Activated CD4-positive, alpha-beta T cell treated with anti-CD3 and anti-CD28 coated beads, Interleukin-10, Interleukin-2, amounts not matched to agents 100 ng/mL and 50 ng/mL, durations not matched to agents 16 hours and 8 hours (primary cell): Measurements from ENCODE around the gene MAP3K15.
"Not testable (repeated sequence)": the region's sequence is repeated elsewhere in the genome, so short reads cannot be mapped to it uniquely, and the experiment has no call there.

ENCODE experiments used
- DNase-seq: peaks from one replicate; pipeline ENCODE4 v3.0.0-alpha.2; 2020

The MAP3K15 gene

DNA sequence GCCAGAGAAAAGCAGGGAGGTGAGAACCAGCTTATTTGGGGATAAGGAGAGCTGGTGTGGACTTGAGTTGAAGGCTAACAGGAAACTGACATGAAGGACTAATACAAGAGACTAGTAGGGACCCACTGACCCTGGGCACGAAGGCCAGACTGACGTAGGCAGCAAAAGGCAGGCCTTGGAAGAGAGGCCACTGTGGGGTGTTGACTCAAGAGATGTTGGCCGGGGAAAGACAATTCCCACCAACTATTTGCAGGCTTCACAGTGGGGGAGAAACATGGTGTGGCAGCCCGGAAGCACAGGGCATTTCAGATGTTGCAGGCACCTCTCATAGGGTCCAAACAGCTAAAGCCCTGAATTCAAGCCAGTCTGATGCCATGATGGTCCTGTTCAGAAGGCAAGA lies 24.4 kb upstream of the MAP3K15 start:
- no peak for DNase-seq

DNA sequence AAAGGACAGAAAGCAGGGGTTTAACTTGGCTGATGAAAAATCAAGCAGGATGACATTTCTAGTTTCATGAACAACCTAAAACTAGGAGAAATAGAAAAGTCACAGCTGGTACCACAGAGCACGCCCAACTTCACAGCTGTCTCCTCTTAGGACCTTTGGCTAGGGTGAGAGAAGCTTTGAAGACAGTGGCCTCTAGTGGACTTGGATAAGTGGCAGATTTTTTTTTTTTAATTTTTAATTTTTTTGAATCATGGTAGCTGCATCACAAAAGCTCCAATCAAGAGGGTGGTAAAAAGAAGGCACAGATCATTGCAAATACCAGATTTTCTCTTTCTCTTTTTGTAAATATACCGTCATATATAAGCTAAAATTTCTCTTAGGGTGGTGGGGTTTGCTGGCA lies 20.2 kb upstream of the MAP3K15 start:
- no peak for DNase-seq

DNA sequence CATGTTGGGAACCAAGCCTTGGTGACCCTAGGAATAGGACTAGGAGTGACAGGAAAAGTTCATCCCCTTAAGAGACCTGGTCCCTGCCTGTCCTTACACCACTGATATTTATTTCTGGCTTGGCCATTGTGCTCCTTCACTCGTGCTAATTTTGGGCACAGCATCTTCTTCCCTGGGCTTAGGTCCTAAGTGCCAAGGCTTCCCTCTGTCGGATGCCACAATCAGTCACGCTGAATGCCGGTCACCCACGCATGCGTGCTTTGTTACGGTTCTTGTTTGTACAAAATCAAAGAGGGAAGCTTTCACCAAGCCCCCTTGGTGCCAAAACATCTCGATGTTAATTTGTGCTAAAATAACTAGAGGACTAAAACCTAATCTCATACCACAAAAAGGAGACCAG lies 17.4 kb upstream of the MAP3K15 start:
- DNase-seq: no peak

DNA sequence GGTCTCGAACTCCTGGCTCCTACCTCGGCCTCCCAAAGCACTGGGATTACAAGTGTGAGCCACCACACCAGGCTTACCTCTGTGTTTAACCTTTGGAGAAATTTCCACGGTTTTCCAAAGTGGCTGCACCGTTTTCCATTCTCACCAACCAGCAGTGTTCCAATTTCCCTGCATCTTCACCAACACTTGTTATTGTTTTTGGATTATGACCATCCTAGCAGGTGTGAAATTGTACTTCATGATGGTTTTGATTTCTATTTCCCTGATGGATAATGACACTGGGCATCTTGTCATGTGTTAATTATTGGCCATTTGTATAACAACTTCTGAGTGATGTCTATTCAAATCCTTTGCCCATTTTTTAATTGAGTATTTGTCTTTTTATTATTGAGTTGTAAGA lies 2.7 kb upstream of the MAP3K15 start:
- no peak for DNase-seq

DNA sequence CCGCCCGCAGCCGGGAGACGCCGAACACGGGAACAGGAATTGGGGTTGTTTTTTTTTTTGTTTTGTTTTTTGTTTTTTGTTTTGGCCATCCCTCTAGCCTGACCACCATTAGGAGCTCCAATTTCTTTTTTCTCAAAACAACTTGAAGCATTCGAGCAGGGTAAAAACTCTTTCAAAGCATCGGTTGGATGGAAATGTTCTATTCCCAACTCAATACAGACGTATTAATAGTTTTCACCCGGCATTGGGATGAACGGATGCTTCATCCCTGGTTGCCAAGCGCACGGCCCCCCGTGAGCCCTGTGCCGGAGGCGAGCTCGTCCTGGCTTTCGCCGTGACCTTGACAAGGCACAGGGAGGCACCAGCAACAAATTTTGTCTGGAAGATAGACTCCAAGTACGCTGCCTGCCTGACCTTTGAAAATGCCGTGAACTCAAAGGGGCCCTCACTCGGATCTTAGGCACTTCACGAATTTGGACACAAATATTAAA lies 352 bp upstream of the MAP3K15 start:
- DNase-seq: no peak

DNA sequence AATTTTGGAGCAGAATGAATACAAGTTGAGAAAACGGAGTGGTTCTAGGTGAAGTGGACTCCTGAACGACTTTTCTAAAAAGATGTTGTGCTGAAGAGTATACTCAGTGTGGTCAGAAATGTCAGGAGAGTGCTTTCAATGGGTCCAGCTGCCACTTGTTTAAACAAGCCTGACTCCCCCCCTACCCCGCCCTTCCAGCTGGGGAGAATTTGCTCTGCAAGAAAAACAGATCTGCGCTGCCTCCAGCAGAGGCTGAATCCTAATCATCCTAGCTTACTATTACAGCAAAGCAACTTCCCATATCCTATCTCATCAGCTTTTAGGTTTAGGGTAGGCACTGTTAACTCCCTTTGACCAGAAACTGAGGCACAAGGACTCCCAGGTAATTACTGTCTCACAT lies 1.9 kb downstream of the MAP3K15 start:
- DNase-seq: no peak

DNA sequence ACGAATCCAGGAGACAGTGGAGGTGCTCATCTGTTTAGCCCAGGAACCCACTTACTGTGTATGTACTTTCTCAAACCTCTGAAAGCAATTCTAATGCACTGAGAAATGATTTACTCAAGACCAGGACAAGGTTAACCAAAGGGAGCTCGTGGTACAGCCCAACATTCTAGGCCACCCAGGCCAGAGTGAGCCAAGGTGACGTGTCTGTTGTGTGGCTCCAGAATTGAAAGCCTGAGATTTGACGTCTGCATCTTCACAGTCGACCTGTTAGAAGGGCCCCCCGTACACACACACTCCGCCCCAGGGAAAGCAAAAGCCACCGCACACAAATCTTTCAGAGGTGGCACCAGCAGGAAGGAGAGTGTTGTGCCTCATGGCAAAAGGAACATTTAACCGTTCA lies 2.3 kb downstream of the MAP3K15 start:
- no peak for DNase-seq

DNA sequence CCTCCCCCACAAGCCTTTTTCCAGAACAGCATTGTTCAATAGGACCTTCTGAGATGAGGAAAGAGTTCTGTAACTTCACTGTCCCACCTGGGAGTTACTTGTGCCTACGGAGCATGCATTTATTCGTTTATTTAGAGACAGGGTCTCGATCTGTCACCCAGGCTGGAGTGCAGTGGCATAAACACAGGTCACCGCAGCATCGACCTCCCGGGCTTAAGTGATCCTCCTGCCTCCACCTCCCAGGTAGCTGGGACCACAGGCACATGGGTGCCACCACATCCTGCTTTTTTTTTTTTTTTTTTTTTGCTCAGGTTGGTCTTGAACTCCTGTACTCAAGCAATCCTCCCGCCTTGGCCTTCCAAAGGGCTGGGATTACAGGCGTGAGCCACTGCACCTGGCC lies 2.9 kb downstream of the MAP3K15 start:
- DNase-seq: no peak

DNA sequence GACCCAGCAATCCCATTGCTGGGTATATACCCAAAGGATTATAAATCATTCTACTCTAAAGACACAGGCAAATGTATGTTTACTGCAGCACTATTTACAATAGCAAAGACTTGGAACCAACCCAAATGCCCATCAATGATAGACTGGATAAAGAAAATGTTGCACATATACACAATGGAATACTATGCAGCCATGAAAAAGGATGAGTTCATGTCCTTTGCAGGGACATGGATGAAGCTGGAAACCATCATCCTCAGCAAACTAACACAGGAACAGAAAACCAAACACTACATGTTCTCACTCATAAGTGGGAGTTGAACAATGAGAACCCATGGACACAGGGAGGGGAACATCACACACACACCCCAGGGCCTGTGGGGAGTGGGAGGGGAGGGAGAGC lies 3.5 kb downstream of the MAP3K15 start:
- DNase-seq: not testable (repeated sequence)

DNA sequence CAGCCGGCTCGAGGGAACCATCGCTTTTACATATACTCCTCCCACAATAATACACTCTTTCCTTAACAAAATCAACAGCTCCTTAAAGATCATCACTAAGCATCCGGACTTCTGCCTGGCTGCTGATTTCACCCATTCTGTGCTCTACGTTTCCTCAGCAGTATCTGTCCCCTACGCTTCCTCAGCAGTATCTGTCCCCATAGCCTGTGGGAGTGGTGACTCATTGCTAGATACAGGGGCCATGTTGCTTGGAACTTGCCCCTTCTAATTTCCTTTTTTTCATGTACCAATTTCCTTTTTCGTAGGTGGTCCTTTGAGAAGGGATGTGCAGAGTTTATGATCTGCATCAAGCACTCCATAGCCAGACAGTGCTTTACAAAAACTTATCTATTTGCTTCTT lies 18.6 kb downstream of the MAP3K15 start:
- DNase-seq: no peak

DNA sequence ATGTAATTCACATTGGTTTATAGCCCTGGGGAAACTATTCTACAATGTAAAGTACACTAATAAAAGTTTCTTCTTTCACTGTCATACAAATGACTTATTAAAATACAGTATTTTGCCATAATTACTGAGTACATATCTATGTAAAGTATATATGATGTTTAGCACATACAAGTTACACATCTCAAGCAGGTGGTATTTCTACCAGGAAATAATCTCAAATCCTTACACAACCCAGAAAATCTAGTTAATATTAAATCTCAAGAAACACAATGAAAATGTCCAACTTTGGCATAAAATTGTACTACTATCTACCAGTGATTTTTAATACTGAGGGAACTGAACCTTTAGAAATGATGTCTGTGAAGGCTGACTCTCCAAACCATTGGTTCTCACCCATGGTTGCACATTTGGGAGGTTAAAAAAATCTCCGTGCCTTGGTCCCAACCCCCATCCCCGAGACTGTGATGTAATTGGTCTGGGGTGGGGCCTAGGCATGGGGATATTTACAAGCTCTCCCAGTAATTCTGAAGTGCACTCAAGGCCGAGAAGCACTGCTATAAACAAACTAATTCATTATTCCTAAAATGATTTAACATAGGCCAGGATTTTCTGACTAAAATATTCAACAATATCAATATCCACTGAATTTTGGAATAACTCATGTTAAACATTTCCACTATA lies 27.6 kb downstream of the MAP3K15 start:
- no peak for DNase-seq

DNA sequence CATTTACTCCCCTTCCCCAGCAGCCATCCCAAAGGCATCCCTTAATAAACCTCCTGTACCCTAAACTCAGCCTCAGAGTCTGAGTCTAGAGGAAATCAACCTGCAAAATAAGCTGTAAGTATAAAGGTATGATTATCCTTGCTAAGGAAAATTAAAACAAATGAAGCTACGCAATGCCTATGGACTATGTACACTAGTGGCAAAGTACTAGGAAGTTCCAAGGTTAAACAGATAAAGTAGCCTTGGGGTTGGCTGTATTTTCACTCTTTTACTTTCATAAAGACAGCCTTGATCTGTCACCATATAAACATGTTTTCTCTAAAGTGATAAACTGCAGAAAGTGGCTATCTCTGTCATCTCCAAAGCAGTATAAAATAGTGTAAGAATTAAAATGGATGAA lies 35.9 kb downstream of the MAP3K15 start:
- DNase-seq: no peak

DNA sequence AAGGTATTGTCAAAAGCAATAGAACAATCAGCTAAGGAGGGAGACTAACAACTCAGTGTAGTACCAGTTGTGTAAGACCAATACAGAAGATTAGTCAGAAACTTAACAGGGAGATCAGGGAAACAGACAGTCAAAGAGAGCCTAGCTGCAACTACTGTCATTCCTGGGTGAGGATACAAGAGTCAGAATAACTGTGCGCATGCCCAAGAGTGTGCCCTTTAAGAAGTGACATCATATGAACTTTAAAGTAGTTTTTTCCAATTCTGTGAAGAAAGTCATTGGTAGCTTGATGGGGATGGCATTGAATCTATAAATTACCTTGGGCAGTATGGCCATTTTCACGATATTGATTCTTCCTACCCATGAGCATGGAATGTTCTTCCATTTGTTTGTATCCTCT lies 46.9 kb downstream of the MAP3K15 start:
- DNase-seq: not testable (repeated sequence)

DNA sequence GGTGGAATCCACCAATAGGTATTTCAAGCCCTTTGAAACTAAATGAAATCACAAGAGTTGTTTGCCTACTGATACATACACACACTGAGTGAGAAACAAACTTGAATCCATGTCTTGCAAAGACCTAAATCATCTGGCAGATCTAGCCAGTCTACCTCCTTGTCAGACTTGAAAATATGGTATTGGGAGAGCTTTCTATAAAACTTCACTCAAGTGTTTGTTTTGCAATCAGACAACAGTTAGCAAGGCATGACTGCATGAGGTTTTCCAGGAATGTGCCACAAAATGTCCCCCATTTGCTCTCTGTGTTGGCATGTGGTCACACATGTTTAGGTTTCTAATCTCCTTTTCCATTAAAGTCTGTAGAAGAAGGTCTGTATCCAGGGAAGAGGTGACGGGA lies 52.4 kb downstream of the MAP3K15 start:
- DNase-seq: no peak

DNA sequence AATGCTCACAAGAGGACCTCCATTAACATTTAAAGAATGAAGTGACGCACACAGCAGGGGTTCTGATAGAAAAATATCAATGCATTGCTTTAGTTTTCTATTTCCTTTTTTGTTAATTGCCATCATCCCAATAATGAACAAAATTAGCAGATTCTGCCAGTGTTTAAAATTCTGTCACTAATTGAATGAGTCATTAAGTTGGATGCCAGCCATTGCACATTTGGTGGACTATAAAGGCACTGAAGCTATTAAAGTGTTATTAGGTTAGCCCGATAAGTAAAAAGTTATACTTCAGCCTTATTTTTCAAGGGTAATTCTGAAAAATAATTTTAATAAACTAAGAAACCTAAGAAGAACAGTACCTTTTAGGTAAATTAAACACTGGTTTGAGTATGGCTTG lies 53.1 kb downstream of the MAP3K15 start:
- DNase-seq: no peak

DNA sequence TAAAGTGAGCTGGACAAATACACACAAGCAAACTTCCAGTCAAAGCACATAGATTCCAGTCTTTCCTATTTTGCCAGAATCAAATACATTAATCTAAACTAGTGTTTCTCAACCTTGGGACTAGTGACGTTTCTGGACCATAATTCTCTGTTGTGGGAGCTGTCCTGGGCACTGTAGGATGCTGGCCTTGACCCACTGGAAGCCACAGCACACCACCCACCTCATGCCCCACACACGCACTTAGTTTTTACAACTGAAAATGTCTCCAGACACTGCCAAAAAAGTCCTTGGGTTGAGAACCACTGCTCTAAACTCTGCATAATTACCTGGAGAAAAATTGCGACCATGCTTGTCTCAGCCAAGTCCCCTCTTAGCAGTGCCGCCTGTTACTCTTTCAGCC lies 57.6 kb downstream of the MAP3K15 start:
- DNase-seq: no peak

DNA sequence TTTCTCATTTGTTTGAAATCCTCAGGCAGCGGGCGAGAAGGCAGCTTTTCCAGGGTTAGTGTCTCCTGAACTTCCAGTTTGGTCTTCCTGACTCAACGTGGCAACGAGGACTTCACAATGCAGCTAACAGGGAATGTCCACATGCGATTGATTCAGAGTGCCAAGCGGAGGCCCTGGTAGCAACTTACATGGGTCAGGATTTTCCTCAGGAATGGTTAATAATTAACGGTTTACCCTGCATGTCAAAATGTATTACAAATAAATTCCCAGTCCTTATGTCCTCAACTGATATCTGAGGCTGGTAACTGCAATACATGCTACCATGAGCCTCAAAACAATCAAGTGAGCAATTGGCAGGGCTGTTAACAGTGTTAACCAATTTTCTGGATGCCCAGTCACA lies 67.2 kb downstream of the MAP3K15 start:
- DNase-seq: no peak

DNA sequence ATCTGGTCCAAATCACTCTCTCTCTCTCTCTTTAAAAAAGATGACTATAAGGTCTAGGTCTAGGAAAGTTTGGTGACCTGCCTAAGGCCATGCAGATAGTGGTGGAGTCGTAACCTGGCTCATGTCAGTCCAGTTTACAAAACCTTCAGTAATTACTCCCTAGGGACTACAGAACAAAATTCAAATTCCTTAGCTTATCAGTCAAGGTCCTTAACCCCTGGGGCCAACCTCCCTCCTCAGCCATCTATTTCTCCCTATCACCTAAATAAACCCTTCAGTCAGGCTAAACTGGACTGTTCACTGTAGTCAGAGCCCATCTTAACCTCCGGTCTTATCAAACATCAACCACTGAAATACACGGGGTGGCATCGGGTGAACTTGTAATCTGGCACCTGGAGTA lies 68.9 kb downstream of the MAP3K15 start:
- DNase-seq: no peak

DNA sequence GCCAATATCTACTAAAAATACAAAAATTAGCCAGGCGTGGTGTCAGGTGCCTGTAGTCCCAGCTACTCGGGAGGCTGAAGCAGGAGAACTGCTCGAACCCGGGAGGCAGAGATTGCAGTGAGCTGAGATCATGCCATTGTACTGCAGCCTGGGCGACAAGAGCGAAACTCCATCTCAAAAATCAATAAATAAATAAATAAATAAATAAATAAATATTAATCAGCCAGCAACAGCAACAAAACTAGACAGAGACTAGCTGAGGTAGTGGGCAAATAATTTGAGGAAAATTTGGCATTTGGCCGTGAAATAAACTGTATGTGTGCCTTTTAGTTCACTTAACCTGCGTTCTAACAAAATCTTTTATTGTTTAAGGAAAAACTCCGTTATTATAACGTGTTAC lies 69.5 kb downstream of the MAP3K15 start:
- not testable (repeated sequence) for DNase-seq

DNA sequence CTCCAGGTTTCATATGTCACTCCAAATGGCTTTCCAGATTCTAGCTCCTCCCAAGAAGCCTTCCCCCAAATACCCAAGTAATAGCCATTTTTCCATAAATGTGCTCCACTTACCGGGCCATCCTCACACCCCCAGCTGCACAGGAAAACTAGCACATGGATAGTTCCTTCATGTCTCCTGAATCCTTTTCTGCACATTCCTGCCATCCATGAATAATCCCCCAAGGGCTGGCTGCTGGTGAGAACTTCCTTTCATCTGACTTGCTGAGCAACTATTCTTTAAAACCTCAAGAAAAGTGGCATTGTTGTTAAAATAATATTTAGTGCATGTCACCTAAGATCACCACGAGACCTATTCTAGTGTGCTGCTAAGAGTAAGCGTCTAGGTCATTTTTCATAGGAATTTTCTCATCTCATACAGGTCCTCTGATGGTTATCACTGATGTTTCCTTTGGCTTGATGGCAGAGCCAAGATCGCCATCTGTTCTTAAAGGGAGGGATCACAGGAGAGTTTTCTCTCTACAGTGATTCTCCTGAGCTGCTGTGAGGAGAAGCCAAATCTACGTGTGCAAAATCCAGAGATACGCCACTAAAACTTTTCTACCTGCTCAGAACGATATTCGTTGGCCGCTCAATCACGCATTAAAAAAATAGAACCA lies 71.3 kb downstream of the MAP3K15 start:
- DNase-seq: no peak

DNA sequence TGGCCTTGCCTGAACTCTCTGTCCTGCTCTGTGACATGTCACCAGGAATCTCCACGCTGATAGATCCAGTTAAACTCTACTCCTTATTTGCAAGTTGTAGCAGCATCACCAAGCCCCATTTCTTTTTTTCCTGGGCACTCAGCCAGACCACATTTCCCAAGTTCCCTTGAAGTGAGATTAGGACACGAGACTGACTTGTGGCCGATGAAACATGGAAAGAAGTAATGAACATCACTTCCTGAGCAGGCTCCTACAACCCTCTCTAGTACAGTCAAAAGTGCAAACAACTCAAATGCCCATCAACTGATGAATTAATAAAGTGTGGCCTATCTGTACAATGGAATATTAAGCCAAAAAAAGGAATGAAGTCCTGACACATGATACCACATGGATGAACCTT lies 74.6 kb downstream of the MAP3K15 start:
- DNase-seq: no peak

DNA sequence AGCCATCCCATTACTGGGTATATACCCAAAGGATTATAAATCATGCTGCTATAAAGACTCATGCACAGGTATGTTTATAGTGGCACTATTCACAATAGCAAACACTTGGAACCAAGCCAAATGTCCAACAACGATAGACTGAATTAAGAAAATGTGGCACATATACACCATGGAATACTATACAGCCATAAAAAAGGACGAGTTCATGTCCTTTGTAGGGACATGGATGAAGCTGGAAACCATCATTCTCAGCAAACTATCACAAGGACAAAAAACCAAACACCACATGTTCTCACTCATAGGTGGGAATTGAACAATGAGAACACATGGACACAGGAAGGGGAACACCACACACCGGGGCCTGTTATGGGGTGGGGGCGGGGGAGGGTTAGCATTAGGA lies 92.6 kb downstream of the MAP3K15 start:
- not testable (repeated sequence) for DNase-seq

DNA sequence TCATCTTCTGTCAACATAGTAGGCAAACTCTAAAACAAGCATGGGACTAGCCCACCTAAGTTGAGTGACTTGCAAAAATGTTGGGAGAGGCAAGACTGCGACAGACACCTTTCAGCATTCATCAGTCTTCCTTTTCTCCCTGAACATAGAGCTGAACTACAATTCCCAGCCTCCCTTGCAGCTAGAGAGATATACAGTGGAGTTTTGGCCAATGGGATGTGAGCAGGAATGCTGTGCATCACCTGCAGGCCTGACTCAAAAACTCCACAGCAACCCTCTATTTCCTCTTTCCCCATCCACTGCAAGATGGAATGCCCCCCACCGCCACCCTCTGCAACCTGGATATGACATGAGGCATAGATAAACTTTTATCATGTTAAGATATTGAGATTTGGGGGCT lies 105.0 kb downstream of the MAP3K15 start:
- DNase-seq: no peak

DNA sequence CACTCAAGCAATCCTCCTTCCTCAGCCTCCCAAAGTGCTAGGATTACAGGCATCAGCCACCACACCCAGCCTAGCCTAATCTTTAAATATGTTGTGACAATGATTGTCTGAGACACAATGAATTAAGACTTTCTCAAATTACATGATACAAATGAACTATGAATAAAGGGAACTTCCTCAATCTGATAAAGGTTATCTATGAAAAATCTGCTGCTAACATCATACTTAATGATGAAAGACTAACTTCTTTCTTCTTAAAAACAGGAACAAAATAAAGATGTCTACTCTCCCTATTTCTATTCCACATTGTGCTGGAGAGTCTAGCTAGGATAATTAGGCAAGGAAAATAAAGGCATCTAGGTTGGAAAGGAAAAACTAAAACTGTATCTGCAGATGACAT lies 111.6 kb downstream of the MAP3K15 start:
- DNase-seq: no peak

DNA sequence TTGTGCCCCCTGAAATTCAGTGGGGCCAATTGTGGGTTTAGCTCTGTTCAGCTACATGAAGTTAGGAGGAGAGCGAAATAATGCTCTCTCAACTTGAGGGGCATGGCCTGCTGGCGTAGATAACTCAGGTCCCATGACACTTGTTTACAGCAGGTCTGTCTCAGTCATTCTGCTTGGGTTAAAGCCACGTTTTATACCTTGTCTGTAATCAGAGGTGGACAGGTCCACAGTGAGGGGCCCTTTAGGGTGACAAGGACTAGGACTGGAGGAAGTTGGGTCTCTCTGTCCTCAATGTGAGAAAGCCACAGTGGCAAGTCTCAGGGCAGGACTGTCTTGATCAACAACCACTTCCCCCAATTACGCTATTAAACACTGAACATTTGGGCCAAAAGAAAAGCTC lies 122.6 kb downstream of the MAP3K15 start:
- DNase-seq: no peak
